ENCODE results near the gene AOPEP.

DNA sequence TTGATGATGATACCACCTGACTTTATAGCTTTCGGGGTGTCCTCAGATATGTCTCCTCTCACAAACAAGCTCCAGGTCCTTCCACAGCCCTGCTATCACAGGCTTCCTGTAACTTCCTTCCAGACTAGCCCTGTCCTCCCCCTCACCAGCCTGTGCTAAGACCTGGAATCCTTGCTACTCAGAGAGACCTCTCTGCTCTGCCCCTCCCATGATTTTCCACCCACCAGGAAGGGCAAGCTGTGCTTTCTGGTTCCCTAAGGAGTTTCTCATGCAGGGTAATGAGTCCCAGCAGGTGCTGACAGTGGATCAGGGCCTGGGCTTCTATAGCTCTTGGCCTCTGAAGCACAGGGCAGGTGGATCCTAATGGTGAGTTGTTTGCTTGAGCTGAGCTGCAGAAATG lies 86.9 kb downstream of the AOPEP start:
- TF ChIP-seq, protein P1, sequence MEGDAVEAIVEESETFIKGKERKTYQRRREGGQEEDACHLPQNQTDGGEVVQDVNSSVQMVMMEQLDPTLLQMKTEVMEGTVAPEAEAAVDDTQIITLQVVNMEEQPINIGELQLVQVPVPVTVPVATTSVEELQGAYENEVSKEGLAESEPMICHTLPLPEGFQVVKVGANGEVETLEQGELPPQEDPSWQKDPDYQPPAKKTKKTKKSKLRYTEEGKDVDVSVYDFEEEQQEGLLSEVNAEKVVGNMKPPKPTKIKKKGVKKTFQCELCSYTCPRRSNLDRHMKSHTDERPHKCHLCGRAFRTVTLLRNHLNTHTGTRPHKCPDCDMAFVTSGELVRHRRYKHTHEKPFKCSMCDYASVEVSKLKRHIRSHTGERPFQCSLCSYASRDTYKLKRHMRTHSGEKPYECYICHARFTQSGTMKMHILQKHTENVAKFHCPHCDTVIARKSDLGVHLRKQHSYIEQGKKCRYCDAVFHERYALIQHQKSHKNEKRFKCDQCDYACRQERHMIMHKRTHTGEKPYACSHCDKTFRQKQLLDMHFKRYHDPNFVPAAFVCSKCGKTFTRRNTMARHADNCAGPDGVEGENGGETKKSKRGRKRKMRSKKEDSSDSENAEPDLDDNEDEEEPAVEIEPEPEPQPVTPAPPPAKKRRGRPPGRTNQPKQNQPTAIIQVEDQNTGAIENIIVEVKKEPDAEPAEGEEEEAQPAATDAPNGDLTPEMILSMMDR (IDR thresholded peaks at IDR 0.05) = no peak
- no peak for TF ChIP-seq POLR2A (IDR thresholded peaks at IDR 0.05)

All from thyroid gland (tissue), 4 donors.